Erythroblast (primary cell): ENCODE results near the gene UBE3C.
"Not testable (repeated sequence)": the region's sequence is repeated elsewhere in the genome, so short reads cannot be mapped to it uniquely, and the experiment has no call there.

ENCODE experiments used
- DNase-seq, 2 experiments: peaks; one replicate each; lab custom pipeline; 2025; lab: John Stamatoyannopoulos, UW
- GATA1 ChIP-seq: IDR thresholded peaks from 2 replicates; pipeline ENCODE4 v1.6.1; 2011; ENCODE audit warnings: low read depth, mild to moderate bottlenecking, control low read depth, low read length, moderate library complexity
- POLR2A ChIP-seq: IDR thresholded peaks from 2 replicates; pipeline ENCODE4 v1.6.1; 2011; ENCODE audit warnings: mild to moderate bottlenecking, low read length

Gene UBE3C

DNA sequence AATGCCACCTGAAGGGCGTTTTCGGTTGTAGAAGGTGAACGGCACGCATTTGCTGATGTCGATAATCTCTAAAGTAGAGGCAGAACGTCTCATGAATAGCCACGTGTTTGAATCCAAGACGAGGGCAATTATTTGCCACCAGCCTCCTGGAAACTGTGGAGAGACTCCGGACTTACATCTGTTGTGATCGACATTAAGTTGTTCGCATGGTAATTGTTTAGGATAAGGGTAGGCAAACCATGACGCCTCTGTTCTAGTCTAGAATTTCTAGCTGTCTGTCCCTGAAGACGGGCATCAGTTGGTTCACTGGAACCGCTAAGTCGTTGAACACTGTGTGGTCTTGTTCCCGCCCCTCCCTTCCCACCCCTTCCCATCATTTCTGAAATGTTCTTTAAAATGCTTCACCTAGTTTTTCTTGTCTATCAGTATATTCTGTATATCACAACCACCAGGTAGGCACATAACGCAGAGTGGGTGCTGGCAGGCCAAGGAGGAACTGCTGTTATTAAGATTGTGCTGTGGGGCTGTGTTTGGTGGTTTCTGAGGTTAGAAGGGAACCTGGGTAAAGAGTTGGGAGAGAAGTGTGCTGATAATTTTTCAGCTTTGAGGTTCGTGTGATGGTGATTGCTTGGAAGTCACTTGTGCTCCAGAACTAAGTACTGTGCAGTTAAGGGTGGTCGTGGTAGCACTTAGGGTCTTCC is 1.2 kb downstream of the UBE3C start:
- DNase-seq, result peak; percentile 45 to 57
- TF ChIP-seq GATA1 (no peak), POLR2A (no peak)

- no peak for DNase-seq
- no peak for TF ChIP-seq GATA1
- no peak for TF ChIP-seq POLR2A
Measured at GRCh38 chr7:157140511-157140905, 1.8 kb downstream of the UBE3C start.

GRCh38 chr7:157141525-157142060 is 2.9 kb downstream of the UBE3C start:
- no peak for DNase-seq
- no peak for TF ChIP-seq GATA1
- no peak for TF ChIP-seq POLR2A

DNA sequence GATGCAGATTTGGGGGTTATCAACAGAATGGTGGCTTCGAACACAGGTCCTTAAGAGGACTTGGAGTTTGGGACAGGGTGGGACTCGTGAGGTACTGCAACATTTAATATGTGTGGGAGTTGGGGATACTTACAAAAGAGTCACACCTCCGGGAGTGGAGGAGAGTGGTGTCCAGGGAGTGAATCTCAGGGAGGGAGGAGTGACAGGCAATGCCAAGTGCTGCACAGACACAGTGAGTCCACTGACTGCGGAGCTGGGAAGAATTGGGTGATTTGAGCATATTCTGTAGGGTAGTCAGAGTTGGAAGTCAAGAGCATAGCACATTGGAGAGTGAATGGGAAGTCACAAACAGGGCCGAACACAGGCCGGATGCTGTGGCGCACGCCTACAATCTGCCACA is 5.1 kb downstream of the UBE3C start:
- TF ChIP-seq GATA1 (no peak), POLR2A (no peak)
- DNase-seq, result no peak

GRCh38 chr7:157149317-157149716 is 10.6 kb downstream of the UBE3C start:
- DNase-seq, result no peak
- no peak for TF ChIP-seq POLR2A
- TF ChIP-seq GATA1, result no peak

- TF ChIP-seq GATA1, result no peak
- no peak for TF ChIP-seq POLR2A
- no peak for DNase-seq
Measured at GRCh38 chr7:157150882-157151281, 12.2 kb downstream of the UBE3C start.

GRCh38 chr7:157151626-157152339 is 13.1 kb downstream of the UBE3C start:
- no peak for DNase-seq
- TF ChIP-seq POLR2A (no peak), GATA1 (no peak)

DNA sequence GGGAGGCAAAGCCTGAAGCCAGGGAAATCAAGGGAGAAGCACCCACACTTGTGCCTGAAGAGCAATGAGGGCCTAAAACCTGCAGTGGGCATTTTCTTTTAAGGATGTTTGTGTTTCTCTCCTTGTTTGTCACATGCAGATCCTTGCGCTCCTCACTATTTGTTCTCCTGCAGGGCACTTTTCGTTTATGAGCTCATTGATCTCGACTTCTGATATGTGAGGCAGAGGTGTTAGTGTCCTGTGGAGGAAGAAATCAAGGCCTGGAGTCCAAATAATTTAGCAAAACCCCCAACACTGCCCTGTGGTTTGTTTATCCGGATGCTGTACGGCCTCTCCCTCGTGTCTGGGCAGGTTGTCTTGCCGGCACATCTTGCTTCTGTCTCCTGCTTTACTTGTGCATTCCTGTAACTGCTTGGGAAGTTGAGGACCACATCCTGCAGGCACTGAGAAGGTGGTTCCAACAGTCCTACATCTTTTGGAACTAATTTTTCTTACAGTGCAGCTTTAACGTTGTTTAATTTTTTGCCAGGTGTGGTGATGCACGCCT is 13.7 kb downstream of the UBE3C start:
- no peak for DNase-seq
- no peak for TF ChIP-seq POLR2A
- no peak for TF ChIP-seq GATA1

DNA sequence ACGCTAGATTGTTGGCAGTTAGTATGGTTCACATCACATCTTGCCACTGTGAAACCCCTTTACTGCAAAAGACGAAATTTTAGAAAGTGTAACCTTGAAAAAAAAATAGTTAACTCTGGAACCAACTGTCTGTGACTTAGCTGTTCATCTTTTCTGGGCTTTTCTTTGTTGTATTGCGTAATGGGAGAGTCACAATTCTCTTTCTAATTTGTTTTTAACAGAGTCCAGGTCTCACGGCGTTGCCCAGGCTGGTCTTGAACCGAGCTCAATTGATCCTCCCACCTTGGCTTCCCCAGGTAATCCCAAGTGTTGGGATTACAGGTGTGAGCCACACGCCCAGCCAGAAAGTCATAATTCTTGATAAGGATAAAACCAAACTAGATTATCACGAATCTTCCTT is 14.5 kb downstream of the UBE3C start:
- DNase-seq, result no peak
- TF ChIP-seq POLR2A, result no peak
- TF ChIP-seq GATA1, result no peak

DNA sequence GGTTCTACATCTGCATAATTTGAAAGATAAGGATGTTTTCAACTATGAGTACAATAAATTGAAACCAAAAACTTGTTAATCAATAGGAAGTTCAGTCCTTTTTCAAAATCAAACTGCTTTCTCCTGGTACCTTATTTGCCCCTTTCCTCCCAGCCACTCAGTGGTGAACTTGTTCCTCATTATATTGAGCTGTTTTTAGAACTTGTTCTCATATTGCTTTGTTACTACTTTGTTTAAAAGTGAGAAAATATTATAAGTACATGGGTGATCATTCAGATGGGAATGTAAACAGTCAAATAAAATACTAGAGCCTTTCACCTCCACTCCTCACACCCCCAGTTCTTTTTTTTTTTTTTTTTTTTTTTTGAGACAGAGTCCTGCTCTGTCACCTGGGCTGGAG is 17.2 kb downstream of the UBE3C start:
- TF ChIP-seq POLR2A, result no peak
- TF ChIP-seq GATA1, result no peak
- DNase-seq, result no peak

- TF ChIP-seq GATA1 (no peak), POLR2A (no peak)
- DNase-seq, result no peak
Measured at GRCh38 chr7:157158400-157158799, 19.7 kb downstream of the UBE3C start.

DNA sequence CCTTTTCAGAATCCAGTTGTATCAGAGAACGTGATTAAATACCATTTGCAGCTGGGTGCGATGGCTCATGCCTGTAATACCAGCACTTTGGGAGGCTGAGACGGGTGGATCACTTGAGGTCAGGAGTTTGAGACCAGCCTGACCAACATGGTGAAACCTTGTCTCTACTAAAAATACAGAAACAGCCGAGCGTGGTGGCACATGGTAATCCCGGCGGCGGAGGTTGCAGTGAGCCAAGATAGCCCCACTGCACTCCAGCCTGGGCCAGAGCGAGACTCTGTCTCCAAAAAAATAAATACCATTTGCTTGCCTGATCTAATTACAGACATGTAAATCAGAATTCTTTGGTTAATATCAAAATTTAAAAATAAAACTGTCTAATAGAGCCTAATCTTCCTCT is 20.8 kb downstream of the UBE3C start:
- not testable (repeated sequence) for DNase-seq

- DNase-seq, result no peak
- TF ChIP-seq POLR2A (no peak), GATA1 (no peak)
Measured at GRCh38 chr7:157160433-157160832, 21.7 kb downstream of the UBE3C start.

DNA sequence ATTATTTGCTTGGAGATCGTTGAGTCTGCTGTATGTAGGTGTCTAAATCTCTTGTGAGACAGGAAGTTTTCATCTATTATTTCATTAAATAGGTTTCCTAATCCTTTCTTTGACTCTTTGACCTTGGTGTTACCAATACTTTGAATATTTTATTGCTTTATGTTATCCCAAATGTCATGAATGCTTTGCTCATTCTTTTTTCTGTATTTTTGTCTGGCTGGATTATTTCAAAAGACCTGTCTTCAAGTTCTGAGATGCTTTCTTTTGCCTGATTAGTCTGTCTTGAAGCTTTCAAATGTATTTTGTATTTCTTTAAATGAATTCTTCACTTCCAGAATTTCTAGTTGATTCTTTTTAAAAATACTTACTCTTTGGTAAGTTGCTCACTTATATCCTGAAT is 27.3 kb downstream of the UBE3C start:
- TF ChIP-seq POLR2A, result no peak
- TF ChIP-seq GATA1, result no peak
- DNase-seq, result no peak
